Activated naive CD4-positive, alpha-beta T cell treated with anti-CD3 and anti-CD28 coated beads for 36 hours (primary cell): ENCODE measurements around the gene MLST8. TPM values are rescaled to one million over a fixed set of nuclear protein-coding genes. Genes with fewer than 3 reads are reported as not detected.

Source experiments
- CTCF ChIA-PET: fragments of 350-600 bp; sonication (Branson Sonifier 250); formaldehyde crosslinking; loops from one replicate; lab custom pipeline; 2021; ENCODE audit warnings: antibody characterized with exemption; lab: Charles Lee
- DNase-seq: peaks from one replicate; pipeline ENCODE4 v3.0.0-alpha.2; 2020
- H3K27ac Mint-ChIP-seq: one replicate; pipeline ENCODE4 v1.8.0; 2021; ENCODE audit warnings: mild to moderate bottlenecking, mixed read lengths
- H3K27me3 Mint-ChIP-seq: one replicate; pipeline ENCODE4 v1.8.0; 2021; ENCODE audit warnings: low read depth, mixed read lengths
- H3K36me3 Mint-ChIP-seq: one replicate; pipeline ENCODE4 v1.8.0; 2021; ENCODE audit warnings: low read depth, mixed read lengths
- H3K4me1 Mint-ChIP-seq: one replicate; pipeline ENCODE4 v1.8.0; 2021; ENCODE audit warnings: low read depth, mixed read lengths
- H3K4me3 Mint-ChIP-seq: one replicate; pipeline ENCODE4 v1.8.0; 2021; ENCODE audit warnings: mild to moderate bottlenecking, moderate library complexity, mixed read lengths
- H3K9me3 Mint-ChIP-seq: one replicate; pipeline ENCODE4 v1.8.0; 2021; ENCODE audit warnings: mixed read lengths
- intact Hi-C: fragments of 100-400 bp; cut with micrococcal nuclease; formaldehyde crosslinking; loops from one replicate; pipeline ENCODE4 v1.15.1; 2023
- total RNA-seq, 2 experiments: library from RNA; stranded (reverse); gene quantifications; one replicate each; pipeline ENCODE4 v1.2.3, GENCODE V29; 2021

Gene MLST8
- total RNA-seq, 2 experiments from 2014 or later = 70.0 to 70.1 TPM

DNA sequence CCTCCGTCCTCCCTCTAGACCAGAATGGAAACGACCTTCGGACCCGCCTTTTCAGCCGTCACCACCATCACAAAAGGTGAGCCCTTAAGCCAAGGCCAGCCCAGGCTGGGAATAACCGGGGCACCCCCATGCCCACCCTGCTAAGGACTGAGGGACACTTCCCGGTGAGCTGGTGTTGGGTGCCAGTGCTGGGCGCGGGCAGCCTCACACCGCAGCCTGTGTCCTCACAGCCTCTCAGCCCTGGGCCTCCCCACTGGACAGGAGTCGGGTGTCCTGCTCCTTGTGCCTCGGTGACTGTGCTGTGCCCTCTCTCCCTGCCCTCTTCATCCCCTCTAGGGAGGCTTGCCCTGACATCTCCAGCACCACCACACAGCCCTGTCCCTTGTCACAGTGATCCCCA is 39.4 kb upstream of the MLST8 start:
- DNase-seq = no peak
- no peak overlapping the region for H3K4me3 Mint-ChIP-seq
- H3K27ac Mint-ChIP-seq = no peak overlapping the region
- H3K9me3 Mint-ChIP-seq = no peaks in the 10 kb centered on the region
- peaks cover 6% of the 10 kb centered on the region for H3K36me3 Mint-ChIP-seq
- H3K4me1 Mint-ChIP-seq = peaks cover 3% of the 10 kb centered on the region
- no peaks in the 10 kb centered on the region for H3K27me3 Mint-ChIP-seq
- CTCF ChIA-PET = no interaction called here
- intact Hi-C loops = no loop called here

DNA sequence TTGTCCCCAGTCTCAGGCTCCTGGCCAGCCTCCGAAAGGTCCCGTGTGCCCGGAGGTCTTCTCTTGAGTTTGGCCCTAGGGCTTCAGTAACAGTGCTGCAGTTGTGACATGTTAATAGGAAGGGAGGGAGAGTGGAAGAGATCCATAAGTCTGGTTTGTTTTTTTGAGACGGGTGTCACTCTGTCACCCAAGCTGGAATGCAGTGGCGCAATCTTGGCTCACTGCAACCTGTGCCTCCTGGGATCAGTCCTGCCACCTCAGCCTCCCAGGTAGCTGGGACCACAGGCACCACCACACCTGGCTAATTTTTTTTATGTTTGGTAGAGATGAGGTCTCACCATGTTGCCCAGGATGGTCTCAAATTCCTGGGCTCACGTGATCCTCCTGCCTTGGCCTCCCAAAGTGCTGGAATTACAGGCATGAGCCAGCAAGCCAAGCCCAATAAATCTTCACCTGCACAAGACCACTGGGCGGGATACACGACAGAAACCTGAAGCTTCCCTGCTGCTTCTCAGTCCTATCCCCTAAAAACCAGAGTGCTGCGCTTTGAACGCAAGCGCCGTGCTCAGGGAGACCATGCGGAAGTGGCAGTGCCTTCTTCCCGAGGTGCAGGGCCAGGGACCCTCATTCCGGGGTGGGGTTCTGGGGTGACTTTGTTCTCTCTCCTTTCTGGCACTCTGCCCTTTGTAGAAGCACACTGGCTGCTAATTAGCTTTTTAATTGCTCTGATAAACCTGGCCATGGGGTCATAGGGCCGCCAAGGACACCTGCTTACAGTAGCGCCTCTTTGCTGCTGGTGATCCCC is 38.8 kb upstream of the MLST8 start:
- CTCF ChIA-PET = no interaction called here
- Mint-ChIP-seq H3K4me1 (peaks cover 3% of the 10 kb centered on the region), H3K36me3 (peaks cover 6% of the 10 kb centered on the region), H3K9me3 (no peaks in the 10 kb centered on the region), H3K27me3 (no peaks in the 10 kb centered on the region), H3K4me3 (no peak overlapping the region), H3K27ac (no peak overlapping the region)
- intact Hi-C loops = no loop called here
- no peak for DNase-seq

DNA sequence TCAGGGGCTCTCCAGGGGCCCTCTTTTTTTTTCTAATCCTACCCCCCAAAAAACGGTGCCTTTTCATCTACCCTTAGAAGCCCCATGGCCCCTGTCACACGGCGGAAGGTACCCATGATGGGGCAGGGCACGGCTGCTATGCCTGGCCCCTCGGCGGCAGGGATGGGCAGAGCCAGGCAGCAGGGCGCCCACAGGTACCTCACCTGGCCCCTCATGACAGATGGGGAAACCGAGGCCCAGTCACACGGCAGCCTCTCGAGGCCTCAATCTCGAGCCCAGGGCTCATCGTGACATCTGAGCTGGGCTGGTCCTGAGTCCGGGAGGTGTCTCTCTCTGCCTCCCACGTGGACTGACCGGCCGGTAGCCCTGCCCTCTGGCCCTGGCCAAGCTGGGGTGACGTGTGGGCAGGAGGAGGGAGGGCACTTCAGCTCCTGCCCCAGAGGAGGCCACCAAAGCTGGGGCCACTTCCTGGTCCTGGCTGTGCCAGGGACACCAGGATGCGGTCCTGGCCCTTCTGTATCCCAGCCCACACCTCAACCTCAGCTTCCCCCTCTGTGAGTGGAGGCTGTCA is 38.1 kb upstream of the MLST8 start:
- Mint-ChIP-seq H3K9me3 (no peaks in the 10 kb centered on the region), H3K27ac (no peak overlapping the region), H3K27me3 (no peaks in the 10 kb centered on the region), H3K4me3 (no peak overlapping the region), H3K36me3 (peaks cover 6% of the 10 kb centered on the region), H3K4me1 (peaks cover under 1% of the 10 kb centered on the region)
- CTCF ChIA-PET = no interaction called here
- DNase-seq = no peak
- intact Hi-C loops = no loop called here

DNA sequence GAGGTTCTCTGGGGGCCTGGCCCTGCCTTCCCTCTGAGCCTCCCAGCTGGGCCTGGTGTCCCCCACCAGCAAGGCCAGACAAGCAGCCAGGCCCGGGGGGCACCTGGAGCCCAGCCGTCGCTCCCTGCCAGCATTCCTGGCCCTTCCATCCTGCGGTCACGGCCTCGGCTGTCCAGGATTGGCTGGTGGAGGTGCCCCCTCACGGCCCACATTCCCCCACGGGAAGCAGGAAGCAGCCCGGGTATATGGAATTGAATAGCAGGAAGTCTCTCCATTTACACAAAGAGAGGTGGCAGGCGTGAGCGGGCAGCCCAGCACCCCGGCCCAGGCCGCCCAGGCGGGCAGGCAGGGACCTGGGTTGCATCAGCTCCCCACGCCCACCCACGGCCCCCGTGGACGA is 35.2 kb upstream of the MLST8 start:
- CTCF ChIA-PET = no interaction called here

DNA sequence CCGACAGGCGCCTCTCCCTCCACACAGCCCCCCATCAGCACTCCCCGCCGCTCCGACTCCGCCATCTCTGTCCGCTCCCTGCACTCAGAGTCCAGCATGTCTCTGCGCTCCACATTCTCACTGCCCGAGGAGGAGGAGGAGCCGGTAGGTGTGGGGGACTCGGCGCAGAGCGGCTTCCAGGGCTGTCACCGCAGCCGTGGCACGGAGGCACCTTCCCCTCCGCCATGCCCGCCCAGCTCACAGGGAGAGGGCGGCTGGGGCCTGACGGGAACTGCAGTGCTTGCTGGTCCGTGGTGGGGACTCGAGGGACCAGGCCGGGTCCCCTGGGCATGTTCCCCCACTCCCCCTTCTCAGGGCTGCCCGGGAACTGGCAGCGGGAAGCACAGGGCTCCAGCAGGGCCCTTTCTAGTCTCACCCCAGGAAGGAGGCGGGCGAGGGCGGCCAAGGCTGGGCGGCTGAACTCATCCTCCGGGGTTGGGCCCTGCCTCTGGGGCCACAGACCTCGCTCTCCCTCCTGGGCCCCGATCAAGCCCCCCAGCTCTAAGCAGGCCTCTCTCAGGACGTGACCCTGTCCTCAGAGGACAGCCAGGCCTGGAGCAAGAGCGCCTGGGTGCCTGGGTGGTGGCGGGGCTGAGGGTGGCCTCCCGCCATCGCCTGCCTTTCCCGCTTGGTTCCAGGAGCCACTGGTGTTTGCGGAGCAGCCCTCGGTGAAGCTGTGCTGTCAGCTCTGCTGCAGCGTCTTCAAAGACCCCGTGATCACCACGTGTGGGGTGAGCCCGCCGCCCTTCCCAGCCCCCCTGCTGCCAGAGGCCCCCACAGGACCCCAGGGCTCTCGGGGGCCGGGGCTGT is 34.4 kb upstream of the MLST8 start:
- H3K36me3 Mint-ChIP-seq = peaks cover 16% of the 10 kb centered on the region
- H3K9me3 Mint-ChIP-seq = no peaks in the 10 kb centered on the region
- H3K27me3 Mint-ChIP-seq = no peaks in the 10 kb centered on the region
- CTCF ChIA-PET = no interaction called here
- H3K27ac Mint-ChIP-seq = no peak overlapping the region
- intact Hi-C loops = no loop called here
- no peak for DNase-seq
- H3K4me1 Mint-ChIP-seq = no peaks in the 10 kb centered on the region
- no peak overlapping the region for H3K4me3 Mint-ChIP-seq

More for the DNA sequence above, 35.2 kb upstream of the MLST8 start:
- Mint-ChIP-seq H3K4me3 (no peak overlapping the region), H3K27me3 (no peaks in the 10 kb centered on the region), H3K9me3 (no peaks in the 10 kb centered on the region), H3K4me1 (no peaks in the 10 kb centered on the region), H3K27ac (no peak overlapping the region), H3K36me3 (peaks cover 16% of the 10 kb centered on the region)
- DNase-seq = no peak
- intact Hi-C loops = no loop called here

DNA sequence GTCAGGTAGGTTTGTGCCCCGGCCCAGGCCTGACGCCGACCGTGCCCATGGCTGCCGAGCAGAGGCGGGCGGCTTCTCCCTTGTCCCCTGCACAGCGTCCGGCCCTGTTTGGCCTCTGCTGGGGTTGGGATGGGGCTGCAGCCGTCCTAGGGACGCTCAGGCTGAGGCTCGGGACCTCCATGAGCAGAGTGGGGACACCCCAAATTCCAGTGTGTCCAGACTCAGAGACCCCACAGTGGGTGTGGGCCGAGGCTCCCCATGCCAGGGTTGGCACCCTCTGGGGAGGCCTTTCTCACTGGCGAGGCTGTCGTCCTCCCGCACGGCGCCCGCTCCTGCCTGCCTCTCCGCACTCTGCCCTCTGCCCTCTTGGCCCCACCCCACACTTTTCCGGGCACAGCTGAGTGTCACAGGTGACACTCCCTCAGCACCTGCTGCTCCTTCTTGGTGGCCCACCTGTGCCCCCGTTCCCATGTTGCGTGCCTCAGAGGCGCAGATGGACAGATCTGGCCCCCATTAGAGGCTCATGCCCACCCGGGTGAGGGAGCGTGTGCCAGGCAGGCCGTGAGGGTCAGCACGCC is 33.6 kb upstream of the MLST8 start:
- Mint-ChIP-seq H3K27me3 (no peaks in the 10 kb centered on the region), H3K9me3 (no peaks in the 10 kb centered on the region), H3K27ac (no peak overlapping the region), H3K4me3 (no peak overlapping the region), H3K36me3 (peaks cover 13% of the 10 kb centered on the region), H3K4me1 (no peaks in the 10 kb centered on the region)
- intact Hi-C loops = no loop called here
- no peak for DNase-seq
- CTCF ChIA-PET = no interaction called here

DNA sequence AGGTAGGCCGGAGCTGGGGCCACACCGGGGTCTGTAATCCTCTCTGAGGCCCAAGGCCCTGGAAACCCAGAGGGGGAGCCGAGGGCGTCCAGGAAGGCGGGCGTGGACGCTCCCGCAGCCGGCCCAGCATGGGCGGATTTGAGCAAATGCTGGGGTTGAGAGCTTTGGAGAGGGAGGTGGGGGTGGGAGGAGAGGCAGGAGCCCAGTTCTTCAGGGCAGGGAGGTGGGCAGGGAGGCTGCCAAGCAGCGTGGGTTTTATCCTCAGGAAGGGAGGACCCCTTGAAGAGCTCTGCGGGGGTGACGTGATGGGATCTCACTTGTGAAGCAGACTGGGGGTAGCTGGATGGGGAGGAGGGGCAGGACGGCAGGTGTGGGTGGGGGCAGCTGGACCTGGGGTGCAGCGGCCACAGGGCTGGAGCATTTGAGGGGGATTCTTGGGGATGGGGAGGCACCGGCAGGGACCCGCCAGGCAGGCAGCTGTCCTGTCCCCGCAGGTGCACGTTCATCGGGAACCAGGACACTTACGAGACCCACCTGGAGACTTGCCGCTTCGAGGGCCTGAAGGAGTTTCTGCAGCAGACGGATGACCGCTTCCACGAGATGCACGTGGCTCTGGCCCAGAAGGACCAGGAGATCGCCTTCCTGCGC is 32.4 kb upstream of the MLST8 start:
- DNase-seq = no peak
- Mint-ChIP-seq H3K36me3 (peaks cover 15% of the 10 kb centered on the region), H3K4me3 (no peak overlapping the region), H3K9me3 (no peaks in the 10 kb centered on the region), H3K27me3 (no peaks in the 10 kb centered on the region), H3K4me1 (no peaks in the 10 kb centered on the region), H3K27ac (no peak overlapping the region)
- CTCF ChIA-PET = no interaction called here
- intact Hi-C loops = no loop called here

DNA sequence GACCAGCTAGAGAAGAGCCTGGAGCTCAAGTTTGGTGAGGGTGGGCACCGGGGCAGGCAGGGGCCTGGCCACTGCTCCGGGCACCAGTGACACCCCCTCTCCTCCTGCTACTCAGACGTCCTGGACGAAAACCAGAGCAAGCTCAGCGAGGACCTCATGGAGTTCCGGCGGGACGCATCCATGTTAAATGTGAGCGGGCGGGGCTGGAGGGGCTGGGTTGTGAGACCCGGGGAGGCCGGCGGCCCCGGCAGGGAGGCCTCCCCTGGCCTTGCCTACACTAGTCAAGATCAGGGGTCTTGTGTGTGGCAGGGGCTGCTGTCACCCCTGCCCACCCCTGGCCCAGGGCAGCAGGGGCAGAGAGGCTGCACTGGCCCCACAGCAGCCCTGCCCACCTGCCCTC is 31.9 kb upstream of the MLST8 start:
- CTCF ChIA-PET = no interaction called here
- Mint-ChIP-seq H3K27ac (no peak overlapping the region), H3K4me1 (no peaks in the 10 kb centered on the region), H3K27me3 (no peaks in the 10 kb centered on the region), H3K36me3 (peaks cover 15% of the 10 kb centered on the region), H3K4me3 (no peak overlapping the region), H3K9me3 (no peaks in the 10 kb centered on the region)
- intact Hi-C loops = no loop called here
- DNase-seq = no peak

DNA sequence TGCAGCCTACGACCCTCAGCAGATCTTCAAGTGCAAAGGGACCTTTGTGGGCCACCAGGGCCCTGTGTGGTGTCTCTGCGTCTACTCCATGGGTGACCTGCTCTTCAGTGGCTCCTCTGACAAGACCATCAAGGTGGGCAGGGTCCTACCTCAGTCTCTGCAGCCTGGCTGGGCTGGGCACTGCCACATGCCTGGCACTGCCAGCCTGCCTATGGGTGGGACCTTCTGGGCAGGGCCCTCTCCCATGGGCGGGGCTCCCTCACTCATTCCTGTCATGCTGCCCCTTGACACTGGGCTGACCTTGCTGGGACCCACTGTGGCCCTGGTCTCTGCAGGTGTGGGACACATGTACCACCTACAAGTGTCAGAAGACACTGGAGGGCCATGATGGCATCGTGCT is 31.3 kb upstream of the MLST8 start:
- intact Hi-C loops = no loop called here
- no peak for DNase-seq
- H3K27ac Mint-ChIP-seq = no peak overlapping the region

DNA sequence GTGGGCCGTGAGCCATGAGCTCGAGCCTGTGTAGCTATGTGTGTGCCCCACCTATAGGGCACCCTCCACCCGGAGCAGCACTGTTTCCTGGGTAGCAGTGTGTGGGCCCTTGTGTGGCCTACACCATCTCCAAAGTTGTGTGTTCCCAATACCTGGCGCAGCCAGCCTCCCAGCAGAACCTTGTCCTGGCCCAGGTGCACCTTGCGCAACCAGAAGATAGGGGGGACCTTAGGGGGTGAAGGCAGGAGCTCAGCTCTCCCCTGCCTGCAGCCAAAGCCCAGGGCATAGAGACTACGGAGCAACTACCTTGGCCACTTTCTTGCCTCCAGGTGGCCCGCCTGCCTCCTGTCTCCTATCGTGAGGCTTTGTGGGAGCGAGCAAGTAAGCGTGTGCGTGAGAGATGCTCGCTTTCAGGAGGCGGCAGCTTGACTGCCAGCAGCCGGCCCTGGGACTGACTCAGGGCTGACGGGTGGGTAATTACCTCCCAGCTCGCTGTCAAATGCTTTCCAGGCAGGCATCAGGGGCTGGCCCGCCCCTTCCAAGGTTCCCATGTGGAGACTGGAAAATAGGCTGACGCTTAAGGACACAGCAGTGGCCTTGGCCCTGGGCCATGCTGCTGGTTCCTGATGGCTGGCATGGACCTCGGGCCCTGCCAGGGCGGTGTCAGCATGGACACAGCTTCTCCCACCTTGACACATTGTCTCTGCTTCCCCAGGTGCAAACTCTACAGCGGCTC is 30.7 kb upstream of the MLST8 start:
- CTCF ChIA-PET = no interaction called here
- Mint-ChIP-seq H3K4me1 (no peaks in the 10 kb centered on the region), H3K27ac (no peak overlapping the region), H3K9me3 (no peaks in the 10 kb centered on the region), H3K4me3 (no peak overlapping the region), H3K36me3 (peaks cover 15% of the 10 kb centered on the region), H3K27me3 (no peaks in the 10 kb centered on the region)
- intact Hi-C loops = no loop called here
- no peak for DNase-seq

More for the DNA sequence above, 31.3 kb upstream of the MLST8 start:
- CTCF ChIA-PET = no interaction called here
- Mint-ChIP-seq H3K4me1 (no peaks in the 10 kb centered on the region), H3K27me3 (no peaks in the 10 kb centered on the region), H3K36me3 (peaks cover 15% of the 10 kb centered on the region), H3K9me3 (no peaks in the 10 kb centered on the region), H3K4me3 (no peak overlapping the region)

DNA sequence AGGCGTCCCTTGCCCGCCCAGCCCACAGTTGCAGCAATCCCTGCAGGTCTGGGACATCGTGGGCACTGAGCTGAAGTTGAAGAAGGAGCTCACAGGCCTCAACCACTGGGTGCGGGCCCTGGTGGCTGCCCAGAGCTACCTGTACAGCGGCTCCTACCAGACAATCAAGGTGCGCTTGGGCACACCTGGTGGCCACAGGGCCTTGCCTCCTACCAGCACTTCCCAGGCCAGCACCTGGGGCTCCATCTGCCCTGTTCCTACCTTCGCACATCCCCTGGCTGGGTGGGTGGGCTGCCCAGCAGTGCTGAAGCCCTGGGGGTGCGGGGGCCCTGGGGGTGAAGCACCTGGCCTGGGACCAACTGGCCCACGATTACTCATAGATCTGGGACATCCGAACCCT is 29.8 kb upstream of the MLST8 start:
- intact Hi-C loops = no loop called here
- Mint-ChIP-seq H3K4me3 (no peak overlapping the region), H3K9me3 (no peaks in the 10 kb centered on the region), H3K4me1 (no peaks in the 10 kb centered on the region), H3K27me3 (no peaks in the 10 kb centered on the region), H3K27ac (no peak overlapping the region), H3K36me3 (peaks cover 15% of the 10 kb centered on the region)
- CTCF ChIA-PET = no interaction called here
- no peak for DNase-seq
